ENCODE data around the gene APOB.

GRCh38 chr2:21047141-21048009, 3.5 kb upstream of the APOB start:
- no peak for TF ChIP-seq CTCF (IDR thresholded peaks at IDR 0.05; ENCODE audit: control extremely low read depth in 1 of 3, insufficient read depth in 1 of 3, low read depth in 1 of 3, low read length in 3 of 3)
- no peak for TF ChIP-seq RFX5 (IDR thresholded peaks at IDR 0.05; ENCODE audit: borderline replicate concordance, low read depth, low read length)
- TF ChIP-seq EGR1 (IDR thresholded peaks at IDR 0.05; ENCODE audit: borderline replicate concordance, low read depth, low read length): no peak
- TF ChIP-seq PHF8 (conservative IDR thresholded peaks at IDR 0.05; ENCODE audit: low read depth, low read length): no peak

Data from H1 (cell line).